Measurements from ENCODE around the gene MAML3.

Gene MAML3

GRCh38 chr4:140059159-140059558 lies 94.8 kb downstream of the MAML3 start:
- Histone ChIP-seq H3K23ac (ENCODE audit: low read length in 2 of 2) (no peak overlapping the region), H3K4me1 (ENCODE audit: control insufficient read depth, insufficient read depth, low read depth, low read length) (no peaks in the 10 kb centered on the region), H2AK5ac (ENCODE audit: low read length, severe bottlenecking) (no peak overlapping the region), H3K27me3 (ENCODE audit: control insufficient read depth in 1 of 2, insufficient read depth in 1 of 2, low read length in 2 of 2) (no peaks in the 10 kb centered on the region), H4K8ac (ENCODE audit: low read length) (no peak overlapping the region), H3K14ac (ENCODE audit: low read length in 2 of 2) (no peak overlapping the region), H2BK5ac (ENCODE audit: low read depth, low read length, poor library complexity, severe bottlenecking) (no peak overlapping the region), H3K36me3 (ENCODE audit: control insufficient read depth in 1 of 2, insufficient read depth in 2 of 2, low read depth in 1 of 2, low read length in 2 of 2) (no peaks in the 10 kb centered on the region), H3K4me3 (ENCODE audit: insufficient read depth in 1 of 2, low read depth in 1 of 2, low read length in 2 of 2) (no peak overlapping the region), H2BK15ac (ENCODE audit: low read depth, poor library complexity, severe bottlenecking) (no peak overlapping the region), H3K9me3 (ENCODE audit: control insufficient read depth, low read length) (no peaks in the 10 kb centered on the region), H2BK120ac (ENCODE audit: low read depth, low read length) (no peak overlapping the region), H3K18ac (ENCODE audit: low read depth in 1 of 2, low read length in 2 of 2) (no peak overlapping the region), H2AFZ (ENCODE audit: low read depth, low read length) (no peak overlapping the region), H4K91ac (ENCODE audit: low read length) (no peak overlapping the region), H3K27ac (ENCODE audit: low read length, poor library complexity, severe bottlenecking) (peak overlapping the region; percentile 47), H3K9ac (ENCODE audit: low read length) (no peak overlapping the region), H2BK12ac (ENCODE audit: low read length in 2 of 2) (peak overlapping the region in 1 of 2 experiments; percentile 39), H3K4me2 (ENCODE audit: low read length, poor library complexity, severe bottlenecking) (no peak overlapping the region), H3K4ac (ENCODE audit: low read depth in 1 of 2, low read length in 2 of 2) (no peak overlapping the region), H3K79me1 (replicated peaks; ENCODE audit: low read length, poor library complexity, severe bottlenecking) (peaks cover 6% of the 10 kb centered on the region)
- WGBS: 0% methylated on average over 1 of the region's 1 CpG
- no peak for DNase-seq

GRCh38 chr4:140057701-140058100 lies 96.3 kb downstream of the MAML3 start:
- H2AK5ac ChIP-seq (ENCODE audit: low read length, severe bottlenecking): no peak overlapping the region

GRCh38 chr4:140056015-140056414 lies 98.0 kb downstream of the MAML3 start:
- Histone ChIP-seq H4K91ac (ENCODE audit: low read length) (no peak overlapping the region), H3K4me3 (ENCODE audit: insufficient read depth in 1 of 2, low read depth in 1 of 2, low read length in 2 of 2) (no peak overlapping the region)
- 97% methylated on average over 3 of the region's 3 CpGs for WGBS

More at GRCh38 chr4:140057701-140058100, 96.3 kb downstream of the MAML3 start:
- Histone ChIP-seq H3K36me3 (ENCODE audit: control insufficient read depth in 1 of 2, insufficient read depth in 2 of 2, low read depth in 1 of 2, low read length in 2 of 2) (no peaks in the 10 kb centered on the region), H3K27ac (ENCODE audit: low read length, poor library complexity, severe bottlenecking) (no peak overlapping the region), H3K79me1 (replicated peaks; ENCODE audit: low read length, poor library complexity, severe bottlenecking) (peaks cover 10% of the 10 kb centered on the region), H3K27me3 (ENCODE audit: control insufficient read depth in 1 of 2, insufficient read depth in 1 of 2, low read length in 2 of 2) (no peaks in the 10 kb centered on the region), H3K9ac (ENCODE audit: low read length) (no peak overlapping the region), H2BK5ac (ENCODE audit: low read depth, low read length, poor library complexity, severe bottlenecking) (no peak overlapping the region), H3K4me3 (ENCODE audit: insufficient read depth in 1 of 2, low read depth in 1 of 2, low read length in 2 of 2) (no peak overlapping the region), H3K18ac (ENCODE audit: low read depth in 1 of 2, low read length in 2 of 2) (no peak overlapping the region), H2BK12ac (ENCODE audit: low read length in 2 of 2) (peak overlapping the region in 1 of 2 experiments; percentile 25), H3K9me3 (ENCODE audit: control insufficient read depth, low read length) (no peaks in the 10 kb centered on the region), H4K91ac (ENCODE audit: low read length) (no peak overlapping the region), H3K23ac (ENCODE audit: low read length in 2 of 2) (no peak overlapping the region), H2AFZ (ENCODE audit: low read depth, low read length) (no peak overlapping the region), H3K4ac (ENCODE audit: low read depth in 1 of 2, low read length in 2 of 2) (no peak overlapping the region), H2BK120ac (ENCODE audit: low read depth, low read length) (no peak overlapping the region), H4K8ac (ENCODE audit: low read length) (no peak overlapping the region), H3K4me2 (ENCODE audit: low read length, poor library complexity, severe bottlenecking) (no peak overlapping the region), H3K4me1 (ENCODE audit: control insufficient read depth, insufficient read depth, low read depth, low read length) (no peaks in the 10 kb centered on the region), H2BK15ac (ENCODE audit: low read depth, poor library complexity, severe bottlenecking) (no peak overlapping the region), H3K14ac (ENCODE audit: low read length in 2 of 2) (no peak overlapping the region)
- no peak for DNase-seq
- WGBS: 100% methylated on average over 1 of the region's 2 CpGs

GRCh38 chr4:140054861-140055260 lies 99.1 kb downstream of the MAML3 start:
- no CpG with 5 or more reads among the region's 1 CpG for WGBS

More at GRCh38 chr4:140056015-140056414, 98.0 kb downstream of the MAML3 start:
- H3K27ac ChIP-seq (ENCODE audit: low read length, poor library complexity, severe bottlenecking): no peak overlapping the region
- H2BK120ac ChIP-seq (ENCODE audit: low read depth, low read length): no peak overlapping the region
- H2BK15ac ChIP-seq (ENCODE audit: low read depth, poor library complexity, severe bottlenecking): no peak overlapping the region
- H2BK5ac ChIP-seq (ENCODE audit: low read depth, low read length, poor library complexity, severe bottlenecking): no peak overlapping the region
- peak overlapping the region in 1 of 2 experiments; percentile 9 for H3K23ac ChIP-seq (ENCODE audit: low read length in 2 of 2)
- no peak overlapping the region for H3K4me2 ChIP-seq (ENCODE audit: low read length, poor library complexity, severe bottlenecking)
- H4K8ac ChIP-seq (ENCODE audit: low read length): no peak overlapping the region
- no peak overlapping the region for H2AK5ac ChIP-seq (ENCODE audit: low read length, severe bottlenecking)
- DNase-seq: no peak
- H3K27me3 ChIP-seq (ENCODE audit: control insufficient read depth in 1 of 2, insufficient read depth in 1 of 2, low read length in 2 of 2): no peaks in the 10 kb centered on the region
- peaks cover 13% of the 10 kb centered on the region for H3K79me1 ChIP-seq (replicated peaks; ENCODE audit: low read length, poor library complexity, severe bottlenecking)
- no peaks in the 10 kb centered on the region for H3K36me3 ChIP-seq (ENCODE audit: control insufficient read depth in 1 of 2, insufficient read depth in 2 of 2, low read depth in 1 of 2, low read length in 2 of 2)
- no peaks in the 10 kb centered on the region for H3K4me1 ChIP-seq (ENCODE audit: control insufficient read depth, insufficient read depth, low read depth, low read length)
- no peaks in the 10 kb centered on the region for H3K9me3 ChIP-seq (ENCODE audit: control insufficient read depth, low read length)
- no peak overlapping the region for H3K14ac ChIP-seq (ENCODE audit: low read length in 2 of 2)
- no peak overlapping the region for H3K4ac ChIP-seq (ENCODE audit: low read depth in 1 of 2, low read length in 2 of 2)
- H2BK12ac ChIP-seq (ENCODE audit: low read length in 2 of 2): no peak overlapping the region
- no peak overlapping the region for H3K9ac ChIP-seq (ENCODE audit: low read length)
- no peak overlapping the region for H2AFZ ChIP-seq (ENCODE audit: low read depth, low read length)
- H3K18ac ChIP-seq (ENCODE audit: low read depth in 1 of 2, low read length in 2 of 2): no peak overlapping the region

More at GRCh38 chr4:140054861-140055260, 99.1 kb downstream of the MAML3 start:
- H3K4me3 ChIP-seq (ENCODE audit: insufficient read depth in 1 of 2, low read depth in 1 of 2, low read length in 2 of 2): no peak overlapping the region
- no peak overlapping the region for H2BK120ac ChIP-seq (ENCODE audit: low read depth, low read length)
- H3K79me1 ChIP-seq (replicated peaks; ENCODE audit: low read length, poor library complexity, severe bottlenecking): peaks cover 13% of the 10 kb centered on the region
- no peak overlapping the region for H3K23ac ChIP-seq (ENCODE audit: low read length in 2 of 2)
- no peak overlapping the region for H3K9ac ChIP-seq (ENCODE audit: low read length)
- H2BK15ac ChIP-seq (ENCODE audit: low read depth, poor library complexity, severe bottlenecking): no peak overlapping the region
- no peak overlapping the region for H4K8ac ChIP-seq (ENCODE audit: low read length)
- no peak overlapping the region for H4K91ac ChIP-seq (ENCODE audit: low read length)
- H3K27me3 ChIP-seq (ENCODE audit: control insufficient read depth in 1 of 2, insufficient read depth in 1 of 2, low read length in 2 of 2): no peaks in the 10 kb centered on the region
- H3K14ac ChIP-seq (ENCODE audit: low read length in 2 of 2): no peak overlapping the region
- H2BK12ac ChIP-seq (ENCODE audit: low read length in 2 of 2): no peak overlapping the region
- no peak overlapping the region for H2AK5ac ChIP-seq (ENCODE audit: low read length, severe bottlenecking)
- DNase-seq: no peak
- H3K4ac ChIP-seq (ENCODE audit: low read depth in 1 of 2, low read length in 2 of 2): no peak overlapping the region
- no peak overlapping the region for H3K27ac ChIP-seq (ENCODE audit: low read length, poor library complexity, severe bottlenecking)
- H3K18ac ChIP-seq (ENCODE audit: low read depth in 1 of 2, low read length in 2 of 2): no peak overlapping the region
- no peaks in the 10 kb centered on the region for H3K36me3 ChIP-seq (ENCODE audit: control insufficient read depth in 1 of 2, insufficient read depth in 2 of 2, low read depth in 1 of 2, low read length in 2 of 2)
- no peaks in the 10 kb centered on the region for H3K9me3 ChIP-seq (ENCODE audit: control insufficient read depth, low read length)
- no peaks in the 10 kb centered on the region for H3K4me1 ChIP-seq (ENCODE audit: control insufficient read depth, insufficient read depth, low read depth, low read length)
- H2AFZ ChIP-seq (ENCODE audit: low read depth, low read length): no peak overlapping the region
- H3K4me2 ChIP-seq (ENCODE audit: low read length, poor library complexity, severe bottlenecking): no peak overlapping the region
- H2BK5ac ChIP-seq (ENCODE audit: low read depth, low read length, poor library complexity, severe bottlenecking): no peak overlapping the region

Data from mesenchymal stem cell (in vitro differentiated cells and primary cell).